Endothelial cell (in vitro differentiated cells): ENCODE results near the gene KNOP1. TPM values are rescaled to one million over a fixed set of nuclear protein-coding genes. Genes with fewer than 3 reads are reported as not detected.
"Not testable (repeated sequence)": the region's sequence is repeated elsewhere in the genome, so short reads cannot be mapped to it uniquely, and the experiment has no call there.

ENCODE experiments used
- DNase-seq: peaks from one replicate; pipeline ENCODE4 v3.0.0; 2021; ENCODE audit warnings: low spot score
- H3K27ac Mint-ChIP-seq: one replicate; pipeline ENCODE4 v1.8.0; 2021; ENCODE audit warnings: mixed read lengths, inconsistent platforms; ENCODE audit not compliant: unreplicated experiment
- H3K27me3 Mint-ChIP-seq: one replicate; pipeline ENCODE4 v1.8.0; 2021; ENCODE audit warnings: mild to moderate bottlenecking, moderate library complexity, mixed read lengths, inconsistent platforms; ENCODE audit not compliant: unreplicated experiment
- H3K36me3 Mint-ChIP-seq: one replicate; pipeline ENCODE4 v1.8.0; 2021; ENCODE audit warnings: mild to moderate bottlenecking, low read depth, mixed read lengths, inconsistent platforms; ENCODE audit not compliant: unreplicated experiment
- H3K4me1 Mint-ChIP-seq: one replicate; pipeline ENCODE4 v1.8.0; 2021; ENCODE audit warnings: mild to moderate bottlenecking, mixed read lengths, inconsistent platforms; ENCODE audit not compliant: unreplicated experiment
- H3K4me3 Mint-ChIP-seq: one replicate; pipeline ENCODE4 v1.8.0; 2021; ENCODE audit warnings: mild to moderate bottlenecking, mixed read lengths, inconsistent platforms; ENCODE audit not compliant: unreplicated experiment
- H3K9me3 Mint-ChIP-seq: one replicate; pipeline ENCODE4 v1.8.0; 2021; ENCODE audit warnings: mixed read lengths, inconsistent platforms; ENCODE audit not compliant: unreplicated experiment
- CTCF ChIP-seq: fragments of 200-600 bp; sonication (generic); IDR thresholded peaks from one replicate; pipeline ENCODE4 v1.5.0; 2021; ENCODE audit warnings: antibody characterized with exemption; ENCODE audit not compliant: unreplicated experiment
- total RNA-seq: library from RNA; stranded (reverse); fragmentation: NEBNext Ultra II Directional; extraction: Animal tissue kit (Norgen Biotek cat#: 25700); gene quantifications from one replicate; pipeline ENCODE4 v1.2.1, GENCODE V29; 2021; ENCODE audit not compliant: unreplicated experiment

KNOP1 gene
- total RNA-seq, 1 donor from 2014 or later = 36.6 TPM

- no peak overlapping the region for H3K27ac Mint-ChIP-seq
- H3K4me1 Mint-ChIP-seq = peaks cover 8% of the 10 kb centered on the region
- TF ChIP-seq CTCF = no peak
- DNase-seq = no peak
- H3K36me3 Mint-ChIP-seq = peaks cover 28% of the 10 kb centered on the region
- H3K4me3 Mint-ChIP-seq = no peak overlapping the region
- H3K27me3 Mint-ChIP-seq = peaks cover 5% of the 10 kb centered on the region
- no peaks in the 10 kb centered on the region for H3K9me3 Mint-ChIP-seq
These were observed 10.6 kb upstream of the KNOP1 start for GRCh38 chr16:19728636-19728965.

- peaks cover 11% of the 10 kb centered on the region for H3K27me3 Mint-ChIP-seq
- H3K27ac Mint-ChIP-seq = peak overlapping the region; percentile 88
- H3K4me3 Mint-ChIP-seq = no peak overlapping the region
- TF ChIP-seq CTCF = no peak
- no peak for DNase-seq
- H3K36me3 Mint-ChIP-seq = peaks cover 10% of the 10 kb centered on the region
- peaks cover 52% of the 10 kb centered on the region for H3K4me1 Mint-ChIP-seq
- H3K9me3 Mint-ChIP-seq = no peaks in the 10 kb centered on the region
These were observed 5.0 kb upstream of the KNOP1 start for GRCh38 chr16:19722981-19723380.

- Mint-ChIP-seq H3K27me3 (peaks cover 13% of the 10 kb centered on the region), H3K4me3 (peak overlapping the region; percentile 56), H3K4me1 (peaks cover 53% of the 10 kb centered on the region), H3K27ac (peak overlapping the region; percentile 98), H3K9me3 (no peaks in the 10 kb centered on the region), H3K36me3 (peaks cover 10% of the 10 kb centered on the region)
- TF ChIP-seq CTCF = no peak
- DNase-seq = no peak
These were observed 4.4 kb upstream of the KNOP1 start for GRCh38 chr16:19722269-19722952.

- no peak for TF ChIP-seq CTCF
- H3K36me3 Mint-ChIP-seq = peaks cover 23% of the 10 kb centered on the region
- peaks cover 19% of the 10 kb centered on the region for H3K27me3 Mint-ChIP-seq
- DNase-seq = no peak
- peak overlapping the region; percentile 78 for H3K27ac Mint-ChIP-seq
- peak overlapping the region; percentile 99 for H3K4me3 Mint-ChIP-seq
- H3K9me3 Mint-ChIP-seq = no peaks in the 10 kb centered on the region
- H3K4me1 Mint-ChIP-seq = peaks cover 69% of the 10 kb centered on the region
These were observed 568 bp upstream of the KNOP1 start for GRCh38 chr16:19718624-19718965.

GRCh38 chr16:19717314-19717713 lies 713 bp downstream of the KNOP1 start:
- H3K4me3 Mint-ChIP-seq = peak overlapping the region; percentile 99

GRCh38 chr16:19716728-19717127 lies 1.3 kb downstream of the KNOP1 start:
- H3K4me3 Mint-ChIP-seq = peak overlapping the region; percentile 99
- peak overlapping the region; percentile 45 for H3K27ac Mint-ChIP-seq
- H3K27me3 Mint-ChIP-seq = peaks cover 16% of the 10 kb centered on the region
- H3K36me3 Mint-ChIP-seq = peaks cover 22% of the 10 kb centered on the region
- H3K4me1 Mint-ChIP-seq = peaks cover 53% of the 10 kb centered on the region
- not testable (repeated sequence) for DNase-seq, H3K9me3 Mint-ChIP-seq

More at GRCh38 chr16:19717314-19717713, 713 bp downstream of the KNOP1 start:
- Mint-ChIP-seq H3K4me1 (peaks cover 56% of the 10 kb centered on the region), H3K9me3 (no peaks in the 10 kb centered on the region), H3K36me3 (peaks cover 21% of the 10 kb centered on the region), H3K27ac (peak overlapping the region; percentile 93), H3K27me3 (peaks cover 15% of the 10 kb centered on the region)
- TF ChIP-seq CTCF = no peak
- no peak for DNase-seq
